NCI-H526 (cell line): ENCODE results near the gene FCER2.

ENCODE experiments used
- DNase-seq, 2 experiments: peaks; one replicate each; lab custom pipeline; 2025; lab: John Stamatoyannopoulos, UW

FCER2 gene

DNA sequence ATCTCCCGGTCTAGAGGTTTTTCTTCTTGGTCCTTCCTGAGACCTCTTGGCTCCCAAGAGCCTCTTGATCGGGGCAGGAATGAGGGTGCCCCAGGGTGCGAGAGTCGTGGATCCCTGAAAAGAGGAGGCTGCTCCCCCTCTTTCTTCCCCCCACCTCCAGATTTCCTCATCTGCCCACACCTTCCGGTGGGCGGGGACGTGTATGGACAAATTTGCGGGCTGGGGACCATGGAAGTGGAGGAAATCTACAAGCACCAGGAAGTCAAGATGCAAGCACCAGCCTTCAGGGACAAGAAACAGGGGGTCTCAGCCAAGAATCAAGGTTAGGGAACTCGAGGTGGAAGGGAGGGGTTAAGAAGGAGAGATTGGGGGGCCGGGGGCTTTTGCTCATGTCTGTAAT lies 25.1 kb downstream of the FCER2 start, which contains the start of gene MCEMP1:
MCEMP1 (plus strand) TSS at position 237 of the 400 bp plus-strand sequence; CDS start at position 268, 31 bp downstream.
- DNase-seq = no peak

DNA sequence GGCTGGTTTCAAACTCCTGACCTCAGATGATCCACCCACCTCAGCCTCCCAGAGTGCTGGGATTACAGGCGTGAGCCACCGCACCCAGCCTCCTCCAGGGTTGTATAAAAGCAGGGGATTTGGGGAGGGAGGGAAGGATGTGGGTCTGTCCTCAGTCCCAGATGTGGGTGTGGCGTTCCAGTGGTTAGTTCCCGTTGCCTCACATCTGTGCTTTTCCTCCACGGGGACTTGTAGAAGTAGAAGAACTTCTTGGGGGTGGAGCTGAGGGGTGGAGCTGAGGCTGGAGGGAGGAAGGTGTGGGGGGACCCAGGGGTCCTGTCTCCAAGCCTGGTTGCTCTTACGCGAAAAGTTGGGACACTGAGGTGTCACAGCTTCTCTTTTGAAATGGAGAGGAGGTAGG lies 25.6 kb downstream of the FCER2 start:
- DNase-seq = no peak

DNA sequence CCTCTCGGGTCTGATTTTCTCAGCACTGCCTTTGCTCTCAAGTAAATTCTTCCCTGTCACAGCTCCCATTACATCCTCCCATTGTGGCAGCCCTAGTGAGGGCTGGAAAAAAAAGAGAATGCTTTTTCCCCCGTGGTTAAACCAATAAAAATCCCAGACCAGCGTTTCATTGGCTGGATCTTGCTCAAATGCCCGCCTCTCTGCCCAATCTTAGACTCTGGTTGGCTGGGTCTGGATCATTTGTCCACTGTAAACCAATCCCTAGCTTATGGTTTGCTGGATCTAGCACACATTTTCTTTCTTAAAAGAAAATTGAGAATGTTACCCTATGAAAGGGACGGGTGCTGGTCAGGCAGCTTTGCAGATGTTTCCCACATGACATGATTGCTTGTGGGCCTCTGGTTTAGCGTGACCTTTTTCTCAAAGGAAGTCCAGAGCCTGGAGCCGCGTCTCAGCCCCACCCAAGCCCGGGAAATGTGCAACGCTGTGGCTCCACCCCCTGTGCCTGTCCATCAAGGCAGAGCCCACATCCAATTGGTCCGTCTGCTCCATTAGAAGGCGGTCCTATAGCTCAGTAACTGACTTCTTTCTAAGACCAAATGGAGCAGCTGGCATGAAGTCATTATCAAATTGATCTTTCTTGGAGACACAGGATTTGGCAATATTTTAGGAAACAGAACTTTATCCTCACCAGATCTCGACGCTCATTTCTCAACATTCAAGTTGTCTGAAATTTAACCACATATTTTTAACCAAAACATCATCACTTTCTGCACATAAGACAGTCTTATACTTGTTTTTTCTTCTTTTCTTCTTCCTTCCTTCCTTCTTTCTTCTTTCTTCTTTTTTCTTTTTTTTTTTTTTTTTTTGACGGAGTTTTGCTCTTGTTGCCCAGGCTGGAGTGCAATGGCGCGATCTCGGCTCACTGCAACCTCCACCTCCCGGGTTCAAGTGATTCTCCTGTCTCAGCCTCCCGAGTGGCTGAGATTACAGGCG lies 27.6 kb downstream of the FCER2 start:
- DNase-seq = peak in 1 of 2 experiments; percentile 67

DNA sequence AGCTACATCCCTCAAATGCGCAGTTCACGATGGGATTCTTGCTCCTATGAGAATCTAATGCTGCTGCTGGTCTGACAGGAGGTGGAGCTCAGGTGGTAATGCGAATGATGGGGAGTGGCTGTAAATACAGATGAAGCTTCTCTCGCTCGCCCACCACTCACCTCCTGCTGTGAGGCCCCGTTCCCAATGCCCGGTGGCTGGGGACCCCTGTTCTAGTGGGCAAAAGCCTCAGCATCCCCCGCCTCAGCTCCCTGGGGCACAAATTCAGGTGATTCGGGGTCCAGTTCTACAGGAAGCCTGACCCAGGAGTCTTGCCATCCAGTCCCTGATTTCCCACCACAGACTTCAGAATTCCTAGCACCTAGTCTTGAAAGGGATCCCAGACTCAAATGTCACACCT lies 29.4 kb downstream of the FCER2 start:
- no peak for DNase-seq

DNA sequence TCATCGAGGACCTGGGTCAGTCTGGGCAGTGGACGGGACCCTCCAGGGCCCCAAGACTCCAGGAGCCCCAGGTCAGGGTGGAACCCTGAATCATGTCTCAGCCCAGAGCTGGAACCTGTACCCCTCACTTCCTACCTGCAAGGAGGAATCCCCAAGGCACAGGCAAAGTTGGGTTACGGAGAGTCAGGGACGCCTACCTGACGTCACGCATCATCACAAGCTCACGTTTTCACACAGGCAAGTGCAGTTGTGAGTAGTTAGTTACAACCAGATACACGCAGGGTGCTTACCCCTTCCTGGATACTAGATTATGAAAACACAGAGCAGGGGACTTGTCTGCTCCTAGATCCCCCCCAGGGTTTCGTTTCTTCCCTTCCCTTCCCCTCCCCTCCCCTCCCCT lies 31.1 kb downstream of the FCER2 start:
- DNase-seq = no peak

DNA sequence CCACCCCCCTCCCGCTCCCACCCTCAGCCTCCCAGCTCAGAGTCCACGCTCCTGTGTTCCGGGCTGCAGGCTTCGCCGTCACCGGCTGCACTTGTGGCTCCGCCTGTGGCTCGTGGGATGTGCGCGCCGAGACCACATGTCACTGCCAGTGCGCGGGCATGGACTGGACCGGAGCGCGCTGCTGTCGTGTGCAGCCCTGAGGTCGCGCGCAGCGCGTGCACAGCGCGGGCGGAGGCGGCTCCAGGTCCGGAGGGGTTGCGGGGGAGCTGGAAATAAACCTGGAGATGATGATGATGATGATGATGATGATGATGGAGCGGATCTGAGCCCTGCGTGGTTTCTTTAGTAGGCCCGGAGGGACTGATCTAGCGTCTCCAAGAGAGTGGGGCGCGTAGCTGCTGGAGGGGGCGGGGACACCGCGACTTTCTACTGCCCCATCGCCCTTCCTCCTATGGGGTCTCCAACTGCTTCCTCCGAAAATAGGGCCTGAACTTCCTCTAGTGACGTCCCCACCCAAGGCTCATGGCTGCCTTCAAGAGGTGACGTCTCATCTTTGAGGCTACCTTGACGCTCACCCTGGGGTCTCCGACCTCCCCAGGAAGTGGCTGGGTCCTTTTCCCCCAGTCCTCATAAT lies 31.7 kb downstream of the FCER2 start:
- DNase-seq = no peak

DNA sequence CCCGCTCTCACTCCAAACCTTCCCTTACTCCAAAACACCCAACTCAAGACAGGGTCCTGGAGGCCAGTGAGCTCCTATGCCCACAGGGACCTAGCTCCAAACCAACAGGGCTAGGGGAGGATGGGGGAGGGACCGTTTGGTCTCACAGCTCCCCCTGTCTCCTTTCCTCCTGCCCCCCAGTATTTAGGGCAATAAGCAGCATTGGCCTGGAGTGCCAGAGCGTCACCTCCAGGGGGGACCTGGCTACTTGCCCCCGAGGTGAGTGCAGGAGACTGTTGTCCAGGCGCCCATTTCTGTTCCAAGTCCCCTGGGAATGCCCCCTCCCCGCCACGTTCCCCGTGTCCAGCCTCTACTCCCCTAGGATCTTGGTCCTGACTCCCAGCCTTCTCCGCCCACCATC lies 32.3 kb downstream of the FCER2 start:
- DNase-seq = no peak

DNA sequence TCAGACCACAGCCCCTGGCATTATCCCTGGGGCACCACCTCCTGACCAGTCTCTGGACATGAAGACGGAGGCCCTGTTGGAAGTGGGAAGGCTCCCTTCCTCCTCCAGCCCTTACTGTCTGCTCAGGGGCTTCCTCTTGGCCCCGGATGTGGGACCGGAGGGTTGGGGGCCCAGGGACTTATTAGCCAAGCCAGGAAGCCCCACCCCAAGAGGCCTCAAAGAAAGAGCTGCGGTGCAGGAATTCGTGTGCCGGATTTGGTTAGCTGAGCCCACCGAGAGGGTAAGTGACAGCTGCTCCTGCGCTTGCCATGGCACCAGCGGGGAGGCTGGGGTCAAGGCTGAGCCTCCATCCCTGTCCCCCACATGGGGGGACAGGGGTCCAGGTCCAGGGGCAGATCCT lies 33.1 kb downstream of the FCER2 start, which contains the start of gene RETN:
RETN (plus strand) TSS at position 208 of the 400 bp plus-strand sequence. CDS start 278 bp downstream, outside the sequence.
- no peak for DNase-seq

DNA sequence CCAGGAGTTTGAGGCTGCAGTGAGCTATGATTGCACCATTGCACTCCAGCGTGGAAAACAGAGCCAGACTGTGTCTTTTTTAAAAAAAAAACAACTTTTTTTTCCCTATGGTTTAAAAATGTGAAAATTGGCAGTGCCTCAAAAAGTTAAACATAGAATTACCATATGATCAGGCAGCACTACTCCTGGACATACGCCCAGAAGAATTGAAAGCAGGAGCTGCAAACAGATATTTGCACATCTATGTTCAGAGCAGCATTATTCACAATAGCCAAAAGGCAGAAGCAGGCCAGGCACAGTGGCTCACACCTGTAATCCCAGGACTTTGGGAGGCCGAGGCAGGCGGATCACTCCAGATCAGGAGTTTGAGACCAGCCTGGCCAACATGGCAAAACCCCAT lies 36.9 kb downstream of the FCER2 start:
- DNase-seq = no peak

DNA sequence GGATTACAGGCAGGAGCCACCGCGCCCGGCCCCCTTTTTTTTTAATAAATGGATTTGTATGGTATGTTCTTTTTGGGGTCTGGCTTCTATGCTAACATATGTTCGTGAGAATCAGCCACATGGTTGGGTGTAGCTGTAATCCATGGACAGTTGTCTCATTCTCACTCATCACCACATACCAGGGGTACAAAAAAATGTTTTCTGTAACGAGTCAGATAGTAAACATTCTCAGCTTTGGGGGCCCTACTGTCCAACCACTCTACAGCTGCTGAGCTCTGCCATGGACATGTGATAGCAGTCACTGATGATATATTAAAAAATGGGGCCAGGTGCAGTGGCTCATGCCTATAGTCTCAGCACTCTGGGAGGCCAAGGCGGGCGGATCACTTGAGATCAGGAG lies 38.2 kb downstream of the FCER2 start:
- no peak for DNase-seq

DNA sequence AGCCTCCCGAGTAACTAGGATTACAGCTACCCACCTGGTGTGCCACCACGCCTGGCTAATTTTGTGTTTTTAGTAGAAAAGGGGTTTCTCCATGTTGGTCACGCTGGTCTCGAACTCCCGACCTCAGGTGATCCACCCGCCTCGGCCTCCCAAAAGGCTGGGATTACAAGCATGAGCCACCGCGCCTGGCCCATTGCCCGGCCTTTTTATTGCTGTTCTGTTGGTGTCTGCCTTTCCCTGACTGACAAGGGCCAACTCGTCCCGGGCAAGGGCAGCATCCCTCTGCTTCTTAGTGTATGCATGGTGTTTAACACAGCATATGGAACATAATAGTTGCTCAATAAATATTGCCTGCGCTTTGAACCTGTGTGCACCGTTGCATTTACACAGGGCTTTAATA lies 39.3 kb downstream of the FCER2 start:
- DNase-seq = no peak

DNA sequence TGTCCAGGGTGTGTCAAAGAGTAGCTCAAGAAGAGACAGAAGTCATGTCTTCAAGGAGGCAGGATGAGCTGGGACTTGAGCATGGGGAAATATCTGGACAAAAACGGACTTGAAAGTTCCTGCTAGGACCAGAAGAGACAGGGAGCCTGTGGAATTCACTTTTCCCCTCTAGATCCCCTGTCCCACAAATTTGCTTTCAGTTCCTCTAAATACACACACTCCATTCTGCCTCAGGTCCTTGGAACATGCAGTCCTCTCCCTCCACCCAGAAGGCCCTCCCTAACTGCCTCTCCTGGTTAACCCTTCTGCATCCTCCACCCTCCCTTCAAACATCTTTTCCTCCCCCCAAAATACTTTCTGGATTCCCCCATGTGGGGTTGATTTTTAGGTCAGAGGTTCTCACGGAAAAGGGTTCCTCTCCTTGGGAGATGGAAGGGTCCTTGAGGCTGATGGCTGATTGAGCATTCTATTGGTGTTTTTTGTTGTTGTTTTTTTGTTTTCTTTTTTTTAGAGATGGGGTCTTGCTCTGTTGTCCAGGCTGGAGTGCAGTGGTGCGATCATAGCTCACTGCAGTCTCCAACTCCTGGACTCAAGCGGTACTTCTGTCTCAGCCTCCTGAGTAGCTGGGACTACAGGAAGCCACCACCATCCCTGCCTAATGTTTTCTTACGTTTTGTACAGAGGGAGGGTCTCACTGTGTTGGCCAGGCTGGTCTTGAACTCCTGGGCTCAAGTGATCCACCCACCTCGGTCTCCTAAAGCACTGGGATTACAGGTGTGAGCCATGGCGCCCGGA lies 40.0 kb downstream of the FCER2 start:
- no peak for DNase-seq

DNA sequence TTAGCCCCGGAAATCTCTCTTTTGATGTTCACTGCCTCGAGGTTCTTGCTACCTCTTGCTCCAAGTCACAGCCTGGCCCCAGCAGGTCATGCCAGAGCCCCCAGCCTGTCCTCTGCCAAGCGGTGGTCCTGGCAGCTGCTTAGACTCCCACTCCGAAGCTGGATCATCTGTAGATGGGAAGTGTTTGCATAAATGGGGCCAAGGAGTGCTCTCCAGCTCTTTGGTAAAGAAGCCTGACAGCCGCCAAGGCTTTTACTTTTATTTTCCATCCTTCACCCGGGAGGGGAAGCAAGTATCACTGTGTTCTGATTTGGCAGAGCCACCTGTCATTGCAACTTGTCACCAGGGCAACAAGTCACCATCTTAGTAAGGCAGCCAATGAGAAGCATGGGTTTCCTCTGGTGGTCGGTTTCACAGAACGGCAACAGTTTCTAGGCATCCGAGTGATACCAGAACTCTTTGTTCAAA lies 43.7 kb downstream of the FCER2 start:
- DNase-seq = no peak

DNA sequence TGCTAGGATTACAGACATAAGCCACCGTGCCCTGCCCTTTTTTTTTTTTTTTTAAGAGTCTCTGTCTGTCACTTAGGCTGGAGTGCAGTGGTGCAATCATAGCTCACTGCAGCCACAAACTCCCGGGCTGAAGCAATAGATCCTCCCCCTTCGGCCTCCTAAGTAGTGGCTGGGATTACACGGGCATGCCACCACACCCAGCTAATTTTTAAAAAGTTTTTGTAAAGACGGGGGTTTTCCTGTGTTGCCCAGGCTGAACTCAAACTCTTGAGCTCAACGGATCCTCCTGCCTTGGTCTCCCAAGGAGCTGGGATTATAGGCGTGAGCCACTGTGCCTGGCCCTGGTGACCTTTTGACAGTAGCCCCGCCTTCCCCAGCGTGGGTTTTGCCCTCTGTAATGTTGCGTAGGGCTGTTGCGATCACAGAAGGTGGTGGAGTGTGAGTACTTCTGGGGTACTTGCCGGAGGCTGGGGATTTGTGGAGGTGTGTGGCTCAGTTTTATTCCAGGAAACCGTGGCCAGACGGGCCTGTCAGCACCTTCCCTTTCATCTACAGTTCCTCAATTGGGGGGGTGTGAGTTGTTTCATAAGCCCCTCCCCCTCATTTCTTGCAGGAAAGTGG lies 44.7 kb downstream of the FCER2 start:
- no peak for DNase-seq

DNA sequence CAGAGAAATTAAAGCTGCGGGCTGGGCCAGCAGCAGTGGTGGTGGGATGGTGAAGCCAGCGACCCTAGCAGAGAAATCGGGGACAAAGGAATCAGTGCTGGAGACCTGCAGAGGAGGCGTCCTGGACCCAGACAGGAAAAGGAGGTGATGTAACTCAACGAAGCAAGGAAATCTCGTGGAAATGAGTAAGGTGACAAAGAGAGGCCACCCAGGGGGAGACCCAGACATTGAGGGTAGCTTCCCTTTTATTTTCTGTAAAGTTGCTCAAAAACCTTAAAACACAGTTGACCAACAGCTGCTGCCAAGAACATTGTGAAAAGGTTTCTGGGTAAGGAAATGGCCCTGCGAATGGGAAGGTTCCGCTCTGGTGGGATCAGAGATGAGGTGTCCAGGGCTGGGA lies 46.4 kb downstream of the FCER2 start:
- no peak for DNase-seq

DNA sequence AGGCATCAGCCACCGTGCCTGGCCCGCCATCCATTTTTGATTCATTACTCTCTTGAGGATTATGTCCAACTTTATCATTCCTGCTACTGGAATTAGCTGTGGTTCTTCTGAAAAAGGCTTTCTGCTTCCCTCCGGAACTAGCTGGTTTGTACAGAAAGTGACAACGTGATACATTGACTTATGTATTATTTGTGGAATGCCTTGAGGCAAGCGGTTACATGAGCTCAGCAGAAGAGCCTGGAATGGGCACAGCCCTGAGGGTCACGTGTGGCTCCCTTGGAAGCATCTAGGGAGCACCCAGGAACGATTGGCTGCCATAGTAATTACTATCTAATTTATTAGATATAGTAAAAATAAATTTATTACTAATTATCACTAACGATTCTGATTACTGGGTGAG lies 47.5 kb downstream of the FCER2 start:
- no peak for DNase-seq

DNA sequence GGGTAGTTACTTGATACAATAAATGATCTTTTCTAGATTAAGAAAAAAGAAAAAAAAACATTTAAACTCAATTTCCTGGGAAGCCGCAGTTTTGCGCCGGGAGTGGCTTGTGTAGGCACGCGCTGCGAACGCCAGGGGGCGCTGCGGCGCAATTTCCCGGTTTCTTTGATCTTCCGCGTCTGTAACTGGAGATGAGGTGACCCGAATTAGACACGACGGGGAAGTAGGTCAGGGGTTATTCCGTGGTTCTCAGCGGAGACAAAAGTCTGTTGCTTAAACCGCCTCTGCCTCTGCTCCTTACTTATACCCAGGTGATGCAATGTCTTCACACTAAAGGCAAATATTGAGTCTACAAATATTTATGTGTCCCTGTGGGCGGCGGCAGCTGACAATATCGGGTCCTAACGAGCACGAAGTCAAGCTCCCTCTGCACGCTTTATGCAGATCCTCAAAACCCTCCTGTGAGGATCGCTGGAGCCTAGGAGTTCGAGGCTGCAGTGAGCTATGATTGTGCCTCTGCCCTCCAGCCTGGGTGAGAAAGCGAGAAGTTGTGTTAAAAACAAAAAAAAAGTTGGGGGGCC lies 49.8 kb downstream of the FCER2 start:
- peak; percentile 24 to 61 for DNase-seq

DNA sequence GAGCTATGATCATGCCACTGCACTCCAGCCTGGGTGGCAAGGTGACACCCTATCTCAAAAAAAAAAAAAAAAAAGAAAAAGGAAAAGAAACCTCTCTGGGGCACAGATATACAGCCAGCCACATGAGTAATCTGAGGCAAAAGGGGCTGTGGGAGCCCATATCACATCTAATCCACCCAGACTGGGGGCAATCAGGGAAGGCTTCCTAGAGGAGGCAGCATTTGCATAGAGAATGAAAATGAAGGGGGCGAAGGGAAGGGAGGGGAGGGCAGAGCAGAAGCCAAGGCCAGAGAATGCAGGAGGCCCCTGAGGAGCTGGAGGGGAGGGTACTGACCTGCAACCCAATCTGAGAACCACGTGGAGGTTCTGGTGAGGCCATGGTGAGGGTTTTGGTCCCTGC lies 51.8 kb downstream of the FCER2 start:
- DNase-seq = no peak

DNA sequence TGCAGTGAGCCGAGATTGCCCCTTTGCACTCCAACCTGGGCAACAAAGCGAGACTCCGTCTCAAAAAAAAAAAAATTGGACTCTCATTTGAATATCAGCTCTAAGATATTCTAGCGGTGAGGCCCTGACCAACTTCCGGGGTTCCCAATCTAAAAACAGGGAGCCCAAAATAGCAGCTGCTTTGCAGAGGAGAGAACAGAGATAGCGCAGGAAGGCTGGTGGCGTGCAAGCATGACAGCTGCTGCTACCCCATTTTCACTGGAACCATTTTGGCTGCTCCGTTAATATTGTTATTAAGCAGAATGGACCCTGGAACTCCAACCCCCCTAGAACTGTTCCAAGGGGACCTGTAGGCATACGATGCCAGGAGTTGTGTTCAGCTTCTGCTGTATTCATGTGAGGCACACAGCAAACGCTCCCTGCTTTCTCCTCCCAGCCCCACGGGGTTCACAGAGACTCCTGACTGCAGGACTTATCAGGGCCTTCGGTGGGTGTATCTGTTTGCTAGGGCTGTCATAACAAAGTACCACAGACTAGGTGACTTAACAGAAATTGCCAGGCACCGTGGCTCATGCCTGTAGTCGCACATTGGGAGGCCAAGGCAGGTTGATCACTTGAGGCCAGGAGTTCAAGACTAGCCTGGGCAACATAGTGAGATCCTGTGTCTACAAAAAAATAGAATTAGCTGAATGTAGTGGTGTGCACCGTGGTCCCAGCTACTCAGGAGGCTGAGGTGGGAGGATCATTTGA lies 53.5 kb downstream of the FCER2 start:
- DNase-seq = no peak

DNA sequence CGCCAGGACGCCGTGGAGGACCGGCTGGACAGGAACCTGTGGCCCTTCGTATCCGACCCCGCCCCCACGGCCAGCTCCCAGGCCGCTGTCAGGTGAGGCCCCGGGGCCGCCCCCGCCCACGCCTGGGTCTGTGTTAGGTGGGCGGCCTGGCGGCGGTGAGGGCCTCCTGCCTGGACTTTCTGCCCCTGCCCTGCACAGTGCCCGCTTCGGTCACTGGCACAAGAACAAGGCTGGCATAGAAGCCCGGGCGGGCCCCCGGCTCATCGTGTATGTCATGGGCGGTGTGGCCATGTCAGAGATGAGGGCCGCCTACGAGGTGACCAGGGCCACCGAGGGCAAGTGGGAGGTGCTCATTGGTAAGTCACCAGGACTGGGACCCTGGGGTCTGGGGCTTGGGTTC lies 54.8 kb downstream of the FCER2 start:
- no peak for DNase-seq

DNA sequence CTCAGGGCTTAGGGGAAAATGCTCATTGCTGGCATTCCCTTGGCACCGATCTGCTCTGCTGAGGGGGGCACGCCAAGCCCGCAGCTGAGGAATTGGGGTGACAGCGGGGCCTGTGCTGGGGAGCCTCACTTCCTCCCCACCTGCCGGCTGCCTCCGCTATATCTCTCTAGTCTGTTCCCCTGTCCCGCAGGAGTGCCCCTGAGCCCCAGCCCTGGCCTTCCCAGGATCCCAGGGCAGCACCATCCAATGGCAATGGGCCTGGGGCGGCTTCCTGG lies 55.6 kb downstream of the FCER2 start:
- no peak for DNase-seq
